Stimulated activated CD4-positive, alpha-beta T cell treated with anti-CD3 and anti-CD28 coated beads, Interleukin-4, amount 100 ng/mL, for 24 hours (primary cell): ENCODE measurements around the gene LIN7A.

Source experiments
- DNase-seq: peaks from one replicate; pipeline ENCODE4 v3.0.0-alpha.2; 2020

The LIN7A gene, protein sequence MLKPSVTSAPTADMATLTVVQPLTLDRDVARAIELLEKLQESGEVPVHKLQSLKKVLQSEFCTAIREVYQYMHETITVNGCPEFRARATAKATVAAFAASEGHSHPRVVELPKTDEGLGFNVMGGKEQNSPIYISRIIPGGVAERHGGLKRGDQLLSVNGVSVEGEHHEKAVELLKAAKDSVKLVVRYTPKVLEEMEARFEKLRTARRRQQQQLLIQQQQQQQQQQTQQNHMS

DNA sequence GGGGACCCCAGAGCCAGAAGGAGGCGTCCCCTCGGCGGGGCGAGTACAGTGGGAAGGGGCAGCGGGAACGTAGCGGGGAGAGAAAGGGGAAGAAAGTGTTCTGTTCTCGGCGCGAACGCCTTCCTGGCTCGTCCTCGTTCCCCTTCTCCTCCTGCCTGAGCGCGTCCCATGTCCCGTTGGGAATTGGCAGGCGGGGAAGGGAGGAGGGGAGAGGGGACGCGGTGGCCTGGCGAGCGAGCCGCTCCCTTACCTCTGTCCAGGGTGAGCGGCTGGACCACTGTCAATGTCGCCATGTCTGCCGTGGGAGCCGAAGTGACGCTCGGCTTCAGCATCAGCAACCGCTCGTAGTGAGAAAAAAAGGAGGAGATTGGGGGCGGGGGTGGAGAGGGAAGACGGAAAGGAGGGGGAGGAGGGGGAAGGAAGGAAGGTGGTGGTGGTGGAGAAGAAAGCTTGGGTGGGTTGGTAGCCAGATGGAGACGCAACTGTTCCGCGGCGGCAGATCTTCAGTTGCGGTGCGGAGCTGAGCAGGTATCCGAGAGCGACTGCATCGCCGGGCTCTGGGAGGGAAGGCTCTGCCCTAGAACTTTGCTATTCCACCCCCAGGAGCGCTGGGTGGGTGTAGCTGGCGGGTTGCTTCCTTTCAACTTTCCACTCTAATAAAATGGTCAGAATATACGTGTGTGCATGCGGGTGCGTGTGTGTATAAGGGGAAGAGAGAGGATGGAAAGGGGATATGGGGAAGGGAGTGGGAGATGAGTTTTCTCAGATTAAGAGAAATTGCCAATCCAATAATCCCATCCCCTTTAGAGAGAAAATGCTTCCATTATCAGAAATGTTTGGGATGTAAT lies at the start of gene LIN7A:
Gene LIN7A (minus strand): TSS at position 544 of the 848 bp plus-strand sequence. CDS start 212 bp downstream, at position 332.
- no peak for DNase-seq

DNA sequence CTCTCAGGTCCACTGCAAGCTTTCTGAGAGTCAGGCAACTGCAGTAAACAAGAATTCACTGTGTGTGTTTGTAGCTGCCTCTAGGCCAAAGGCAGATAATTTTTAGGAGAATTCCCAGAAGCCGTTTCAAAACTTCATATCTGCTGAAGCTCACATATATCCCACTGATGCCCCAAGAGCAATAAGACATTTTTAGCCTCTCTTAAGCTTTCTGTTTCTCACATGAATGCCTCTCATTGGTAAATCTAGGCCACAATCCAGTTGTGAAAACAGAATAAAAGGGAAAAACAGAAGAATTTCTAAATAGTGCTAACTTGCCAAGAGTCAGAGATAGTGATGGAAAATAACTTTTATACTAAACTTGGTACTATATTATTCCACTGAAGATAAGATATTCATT lies 48.5 kb upstream of the LIN7A start:
- DNase-seq = no peak

DNA sequence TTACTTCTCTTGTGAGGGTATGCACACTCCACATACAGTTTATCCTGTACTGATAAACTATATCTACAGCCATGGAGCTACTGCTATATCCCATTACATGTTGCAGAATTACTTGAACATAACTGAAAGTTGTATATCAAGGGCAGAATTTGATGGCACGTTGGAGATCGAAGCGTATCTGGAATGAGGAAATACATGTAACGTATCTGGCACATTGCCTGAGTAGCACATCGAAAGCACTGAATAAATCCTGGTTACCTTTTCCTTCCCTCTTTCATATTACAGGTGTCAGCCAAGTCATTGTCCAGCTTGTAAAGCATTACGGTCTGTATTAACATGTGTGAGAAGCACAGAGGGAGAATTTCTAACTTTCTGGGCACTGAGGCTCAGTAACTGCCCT lies 42.1 kb upstream of the LIN7A start:
- no peak for DNase-seq

DNA sequence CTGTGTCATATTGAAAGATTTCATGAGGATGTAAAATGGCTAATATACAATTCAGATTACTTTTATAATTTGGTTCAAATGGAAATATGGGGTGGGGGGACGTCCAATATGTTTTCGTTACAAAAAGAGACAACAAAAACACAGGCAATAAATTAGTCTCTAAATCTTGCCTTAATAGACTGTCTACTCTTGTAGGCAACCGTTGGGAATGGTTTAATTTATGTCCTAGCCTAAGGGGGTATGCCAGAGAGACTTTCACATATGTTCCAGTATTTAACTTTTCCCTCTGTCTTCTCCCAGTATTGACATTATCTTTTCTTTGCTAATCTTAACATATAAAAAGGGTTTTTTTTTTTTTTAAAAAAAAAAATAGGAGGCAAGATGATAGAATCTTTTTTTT lies 41.5 kb upstream of the LIN7A start:
- DNase-seq = no peak

GRCh38 chr12:80977346-80977745 lies 39.6 kb upstream of the LIN7A start:
- DNase-seq = no peak

- no peak for DNase-seq
Observed at GRCh38 chr12:80968326-80968725, 30.6 kb upstream of the LIN7A start.

DNA sequence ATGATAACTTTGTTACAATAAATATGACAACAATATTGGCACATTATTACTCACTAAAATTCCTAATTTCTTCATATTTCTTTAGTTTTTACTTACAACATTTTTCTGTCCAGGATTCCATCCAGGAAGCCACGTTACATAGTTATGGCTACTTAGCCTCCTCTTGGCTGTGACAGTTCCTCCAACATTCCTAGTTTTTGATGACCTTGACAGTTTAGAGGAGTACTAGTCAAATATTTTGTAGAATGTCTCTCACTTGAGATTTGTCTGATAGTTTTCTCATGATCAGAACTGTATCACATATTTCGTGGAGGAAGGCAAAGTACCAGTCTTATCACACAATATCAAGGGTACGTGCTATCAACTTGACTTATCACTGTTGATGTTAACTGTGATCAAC lies 29.8 kb upstream of the LIN7A start:
- no peak for DNase-seq

- no peak for DNase-seq
Observed at GRCh38 chr12:80966001-80966400, 28.3 kb upstream of the LIN7A start.

GRCh38 chr12:80958162-80958561 lies 20.4 kb upstream of the LIN7A start:
- no peak for DNase-seq

DNA sequence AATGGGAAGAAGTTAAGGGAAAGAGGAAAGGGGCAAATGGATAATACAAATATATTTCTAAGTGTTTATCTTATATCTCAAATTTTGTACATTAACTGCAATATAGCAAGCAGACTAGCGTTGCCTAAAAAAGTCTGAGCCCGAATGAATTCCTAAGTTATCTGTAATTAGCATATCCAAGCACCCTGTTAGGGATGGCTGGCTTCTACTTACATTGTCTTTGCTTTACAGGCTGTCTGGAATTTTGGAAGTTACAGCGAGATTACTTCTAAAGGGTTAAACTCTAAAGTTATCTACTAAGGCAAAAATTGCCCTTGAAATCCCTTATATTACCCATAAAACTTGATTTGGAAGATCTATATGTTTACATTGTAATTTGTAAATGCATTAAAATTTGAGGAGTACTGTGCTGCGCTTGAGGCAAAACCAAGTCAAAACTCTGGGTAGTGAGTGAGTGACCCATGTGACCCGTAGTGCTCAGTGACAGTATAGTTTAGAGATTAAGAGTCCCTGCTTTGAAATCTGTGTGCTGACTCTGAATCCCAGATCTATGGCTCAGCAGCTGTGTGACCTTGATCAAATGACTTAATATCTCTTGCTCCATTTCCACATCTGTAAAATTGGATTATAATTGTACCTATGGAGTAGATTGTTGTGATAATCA lies 17.3 kb upstream of the LIN7A start:
- no peak for DNase-seq

- DNase-seq = no peak
Observed at GRCh38 chr12:80952443-80952842, 14.7 kb upstream of the LIN7A start.

- no peak for DNase-seq
Observed at GRCh38 chr12:80946591-80946990, 8.9 kb upstream of the LIN7A start.

DNA sequence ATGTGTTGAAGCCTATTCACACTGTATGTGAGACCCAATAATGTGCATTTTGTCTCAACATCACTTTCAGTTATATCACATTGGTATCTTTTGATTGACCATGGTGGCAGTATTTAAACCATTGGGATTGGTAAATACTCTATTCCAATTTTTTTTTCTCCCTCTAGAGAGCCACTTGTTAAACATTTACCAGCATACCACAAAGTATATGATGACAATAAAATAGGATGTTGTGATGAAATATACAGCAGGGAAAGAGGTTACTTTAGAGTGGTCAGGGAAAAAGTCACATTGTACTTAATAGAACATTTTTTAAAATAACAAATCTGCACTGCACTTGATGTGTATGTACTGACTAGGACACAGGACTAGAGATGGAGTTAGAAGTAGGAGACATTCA lies 5.6 kb upstream of the LIN7A start:
- no peak for DNase-seq

DNA sequence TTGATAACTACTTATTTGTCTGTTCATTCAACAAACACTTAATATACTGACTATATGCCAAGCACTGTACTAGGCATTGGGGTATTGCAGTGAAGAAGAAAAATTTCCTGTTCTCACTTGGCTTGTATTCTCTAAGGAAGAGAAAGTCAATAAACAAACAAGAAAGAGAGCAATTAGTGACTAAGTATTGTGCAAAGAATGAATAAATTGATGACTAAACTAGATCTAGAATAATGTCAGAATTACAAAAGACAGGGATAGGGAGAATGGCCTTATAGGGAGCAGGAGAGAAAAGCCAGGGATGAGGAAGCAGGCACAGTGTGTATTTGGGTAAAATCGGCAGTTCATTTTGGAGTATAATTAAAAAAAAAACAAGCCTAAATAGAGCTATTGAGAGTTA lies 4.2 kb upstream of the LIN7A start:
- DNase-seq = no peak

DNA sequence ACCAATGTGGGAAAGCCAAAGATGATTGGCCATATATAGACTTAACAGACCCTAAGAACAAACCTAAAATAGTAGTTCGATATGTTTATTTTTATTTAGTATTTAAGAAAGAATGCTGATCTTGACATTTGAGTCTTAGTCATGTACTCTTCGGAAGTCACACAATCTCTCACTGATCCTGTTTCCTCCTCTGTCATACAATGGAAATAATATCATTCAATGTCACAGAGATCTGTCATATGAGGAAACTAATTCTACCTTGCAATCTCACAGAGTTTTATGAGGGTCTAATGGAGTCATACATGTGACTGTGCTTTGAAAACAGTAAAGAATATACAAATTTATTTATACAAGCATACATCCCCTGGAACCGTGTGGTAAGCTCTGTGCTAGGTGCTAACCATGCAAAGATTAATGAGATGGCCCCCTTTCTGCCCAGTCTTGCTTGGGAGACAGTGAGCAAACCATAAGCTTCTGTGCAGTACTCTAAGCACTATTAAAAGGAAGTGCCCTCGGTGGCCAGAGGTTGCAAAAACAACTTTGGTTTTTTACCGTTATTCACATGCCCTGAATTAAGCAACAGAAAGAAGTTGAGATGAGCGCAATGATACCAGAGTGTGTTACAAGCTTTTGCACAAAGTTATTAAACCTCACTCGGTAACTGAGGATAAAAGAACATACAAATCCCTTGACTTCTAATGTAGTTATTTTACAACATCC lies 1.7 kb upstream of the LIN7A start:
- DNase-seq = no peak

GRCh38 chr12:80938397-80938796 lies 663 bp upstream of the LIN7A start:
- no peak for DNase-seq

DNA sequence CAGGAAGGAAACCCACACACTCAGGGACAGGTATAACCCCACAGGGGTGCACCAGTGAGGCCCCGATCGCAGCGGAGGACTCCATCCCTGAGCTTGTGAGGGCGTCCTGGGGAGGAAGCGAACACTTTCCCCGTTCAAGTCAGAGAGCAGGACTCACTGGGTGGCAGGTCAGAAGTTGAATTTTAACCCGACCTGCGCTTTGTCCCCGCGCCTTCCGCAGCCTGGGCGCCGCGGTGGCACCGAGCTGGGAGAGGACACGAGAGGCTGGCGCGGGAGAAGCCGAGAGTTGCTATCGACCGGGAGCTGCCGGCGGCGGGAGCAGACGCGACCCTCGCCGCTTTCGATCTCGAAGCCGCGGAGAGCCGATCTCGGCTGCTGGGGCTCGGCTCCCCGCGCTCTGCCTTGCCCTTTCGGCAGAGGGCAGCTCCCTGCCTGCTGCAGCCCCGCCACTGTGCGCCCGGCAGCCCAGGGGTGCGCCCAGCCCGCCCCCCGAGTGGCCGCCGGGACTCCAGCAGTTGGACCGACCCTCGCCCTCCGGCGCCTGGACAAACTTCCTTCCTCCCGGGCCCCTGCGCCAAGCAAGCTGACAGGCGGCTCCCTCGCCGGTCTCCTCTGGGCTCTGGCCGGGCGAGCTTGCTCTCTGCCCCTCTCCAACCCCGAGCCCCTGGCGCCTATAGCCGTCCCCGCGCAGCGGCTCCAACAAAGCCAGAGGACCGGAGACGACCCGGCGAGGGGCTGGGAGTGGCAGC lies 918 bp downstream of the LIN7A start:
- DNase-seq = no peak

- DNase-seq = no peak
Observed at GRCh38 chr12:80936353-80936641, 1.4 kb downstream of the LIN7A start.

DNA sequence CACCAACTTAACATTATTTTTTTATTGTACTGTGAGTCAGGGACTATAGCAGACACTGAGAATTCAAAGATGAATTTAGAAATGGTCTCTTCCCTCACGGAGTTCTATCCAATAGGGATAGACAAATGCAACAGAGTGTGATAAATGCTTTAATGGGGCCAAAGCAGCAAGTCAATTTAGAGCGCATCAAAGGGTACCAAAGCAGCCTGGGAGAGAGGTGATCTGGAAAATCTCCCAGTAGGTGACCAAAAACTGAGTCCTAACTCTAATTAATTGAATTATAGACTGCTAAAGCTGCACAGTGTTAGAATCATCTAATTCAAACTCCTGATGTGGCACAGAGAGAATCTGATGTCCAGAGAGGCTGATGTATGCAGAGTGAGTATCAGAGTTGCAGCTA lies 2.6 kb downstream of the LIN7A start:
- no peak for DNase-seq

DNA sequence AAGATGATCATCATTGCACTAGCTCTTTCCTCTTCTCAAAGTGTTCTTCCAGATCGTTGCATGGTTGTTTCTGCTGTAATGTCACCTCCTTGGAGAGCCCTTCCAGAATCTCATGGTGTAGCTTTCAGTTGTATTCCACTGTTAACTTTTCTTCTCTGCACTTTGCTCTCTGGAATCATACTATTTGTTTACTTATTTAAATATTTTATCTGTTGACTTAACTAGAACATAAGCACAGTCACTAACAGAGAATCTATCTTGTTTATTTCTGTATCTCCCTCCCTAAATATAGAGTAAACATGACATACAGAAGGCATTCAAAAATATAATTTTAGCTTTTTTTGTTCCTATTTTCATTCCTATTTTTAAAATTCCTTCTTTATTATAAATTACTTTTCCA lies 11.8 kb downstream of the LIN7A start:
- DNase-seq = no peak

- DNase-seq = no peak
Observed at GRCh38 chr12:80925237-80925636, 12.5 kb downstream of the LIN7A start.

DNA sequence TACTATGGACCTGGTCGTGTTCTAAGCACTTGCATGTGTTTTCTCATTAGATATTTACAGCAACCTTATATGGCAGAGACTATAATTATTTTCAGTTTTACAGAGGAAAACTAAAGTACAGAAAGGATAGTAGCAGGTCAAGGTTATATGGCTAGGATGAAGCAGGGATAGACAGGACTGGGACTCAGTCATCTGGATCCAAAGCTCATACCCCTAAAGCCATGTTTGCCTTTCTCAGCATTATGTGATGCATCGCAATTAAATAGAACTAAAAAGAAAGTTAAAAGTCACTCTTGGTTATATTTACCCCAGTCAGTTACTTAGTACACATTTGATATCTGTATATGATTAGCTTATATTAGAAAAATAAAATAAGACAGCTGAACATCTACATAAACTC lies 13.3 kb downstream of the LIN7A start:
- no peak for DNase-seq

DNA sequence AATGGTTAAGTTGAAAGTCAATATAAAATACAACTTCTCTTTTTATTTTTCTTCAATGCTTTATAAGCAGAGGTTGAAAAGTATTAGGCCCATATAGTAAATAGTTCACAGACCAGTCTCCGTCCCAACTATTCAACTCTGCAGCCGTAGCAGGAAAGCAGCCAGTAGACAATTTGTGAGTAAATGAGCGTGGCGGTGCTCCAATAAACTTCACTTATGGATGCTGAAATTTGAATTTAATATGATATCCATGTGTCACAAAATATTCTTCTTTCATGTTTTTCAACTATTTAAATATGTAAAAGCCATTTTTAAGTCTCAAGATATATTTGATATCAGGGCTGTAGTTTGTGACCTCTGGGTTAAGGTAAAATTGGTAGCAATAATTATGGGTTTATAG lies 17.7 kb downstream of the LIN7A start:
- no peak for DNase-seq
